ENCODE data around the gene SPHKAP.
"Not testable (repeated sequence)": the region's sequence is repeated elsewhere in the genome, so short reads cannot be mapped to it uniquely, and the experiment has no call there.

Gene SPHKAP

GRCh38 chr2:228023619-228024018, 157.9 kb downstream of the SPHKAP start:
- no peak for DNase-seq

GRCh38 chr2:228018311-228018710, 163.2 kb downstream of the SPHKAP start:
- no peak for DNase-seq

DNA sequence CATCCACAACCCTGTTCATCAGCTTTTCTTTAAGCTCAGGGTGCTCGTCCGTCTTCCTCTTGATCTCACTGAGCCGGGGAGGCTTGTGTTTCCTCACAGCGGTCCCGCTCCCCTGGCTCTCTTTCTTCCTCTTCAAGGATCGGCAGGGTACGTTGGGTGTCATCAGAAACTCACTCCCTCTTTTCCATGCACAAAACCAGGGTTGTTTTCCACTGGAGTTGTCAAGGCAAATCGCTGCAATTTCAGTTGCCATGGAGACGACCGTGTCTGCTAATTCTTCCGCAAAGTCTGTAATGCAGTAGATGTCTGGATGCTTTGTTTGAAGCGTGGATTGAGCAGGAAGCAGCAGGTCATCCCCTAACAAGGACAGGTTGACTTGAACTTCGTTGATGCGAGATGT, 163.7 kb downstream of the SPHKAP start:
- no peak for DNase-seq

GRCh38 chr2:228016402-228016801, 165.1 kb downstream of the SPHKAP start:
- DNase-seq, result no peak

GRCh38 chr2:228015741-228016140, 165.7 kb downstream of the SPHKAP start:
- DNase-seq, result no peak

DNA sequence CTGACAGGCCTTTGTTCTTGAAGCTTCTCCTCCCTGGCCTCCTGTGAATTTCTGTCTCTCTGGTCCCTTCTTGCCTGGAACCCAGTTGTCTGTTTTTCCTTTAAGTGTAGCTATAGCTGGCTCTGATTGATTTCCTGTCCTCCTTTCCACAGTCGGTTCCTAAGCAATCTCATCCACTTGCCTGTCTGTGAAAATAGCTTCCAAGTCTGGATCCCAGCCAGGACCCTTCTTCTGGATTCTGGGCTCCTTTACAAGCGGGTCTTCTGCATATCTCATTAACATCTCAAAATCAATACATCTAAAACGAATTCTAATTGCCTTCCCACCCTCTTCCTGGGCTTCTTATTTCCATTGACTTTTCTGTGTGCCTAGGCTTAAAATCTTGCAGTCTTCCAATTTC, 185.1 kb downstream of the SPHKAP start:
- no peak for DNase-seq

DNA sequence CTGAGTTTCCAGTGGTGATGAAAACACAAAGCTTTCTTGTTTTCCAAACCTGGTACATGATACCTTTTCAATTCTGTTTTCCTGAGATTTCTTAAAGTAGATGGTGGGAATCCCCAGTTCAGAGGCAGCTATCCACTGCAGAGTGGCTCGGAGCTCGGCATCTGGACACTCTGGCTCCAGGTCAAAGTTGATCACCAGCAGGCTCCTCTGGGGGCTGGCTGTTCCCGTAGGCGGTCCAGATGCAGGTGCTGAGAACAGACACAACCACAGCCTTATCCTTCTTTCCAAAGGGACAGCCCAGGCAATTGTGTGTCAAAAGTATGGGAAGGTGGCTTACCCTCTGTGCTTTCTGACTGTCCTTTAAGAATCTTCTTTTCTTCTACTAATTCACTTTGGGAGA, 190.6 kb downstream of the SPHKAP start:
- no peak for DNase-seq

DNA sequence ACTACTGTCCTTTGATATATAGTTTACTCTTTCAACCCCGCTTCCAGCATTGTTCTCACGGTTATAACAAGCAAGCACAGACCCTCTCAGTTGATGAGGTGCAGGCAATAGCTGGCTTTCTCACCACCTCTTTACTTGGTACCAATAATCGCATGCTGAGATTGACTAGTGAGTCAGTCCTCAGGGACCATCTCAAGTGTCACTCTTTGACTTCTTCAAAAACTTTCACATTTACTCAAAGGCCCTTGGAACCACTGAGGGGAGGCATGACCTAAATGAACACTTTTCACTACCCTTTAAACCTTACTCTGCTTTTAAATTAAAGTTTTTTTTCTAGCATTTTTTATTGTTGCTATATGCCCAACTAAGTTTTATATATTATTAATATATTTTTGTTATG, 208.2 kb downstream of the SPHKAP start:
- no peak for DNase-seq

DNA sequence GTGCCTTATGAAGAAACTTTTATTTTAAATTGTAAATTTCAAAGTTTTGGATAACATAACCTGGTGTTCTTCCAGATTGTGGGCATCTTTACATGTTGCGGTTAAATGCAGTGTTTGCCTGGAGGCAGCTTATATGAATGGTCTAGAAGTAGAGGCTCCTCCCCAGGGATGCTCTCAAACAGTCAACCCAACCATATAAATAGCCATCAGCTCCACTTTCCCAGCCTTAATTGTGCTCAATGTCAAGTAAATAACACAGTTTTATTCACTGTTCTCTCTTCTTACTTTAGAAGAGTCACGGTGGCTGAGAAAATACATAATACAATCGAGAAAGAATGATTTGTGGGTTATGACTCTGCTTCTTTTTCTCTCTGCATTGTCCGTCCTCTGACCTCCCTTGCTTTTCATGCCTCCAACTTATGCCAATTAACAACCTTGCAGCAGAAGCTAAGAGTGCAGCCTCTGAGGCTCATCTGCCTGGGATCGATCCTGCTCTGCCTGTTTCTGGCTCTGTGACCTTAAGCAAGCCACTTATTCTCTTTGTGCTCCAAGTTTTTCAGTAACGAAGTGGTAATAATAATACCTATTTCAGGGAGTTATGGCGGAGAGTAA, 209.8 kb downstream of the SPHKAP start:
- no peak for DNase-seq

DNA sequence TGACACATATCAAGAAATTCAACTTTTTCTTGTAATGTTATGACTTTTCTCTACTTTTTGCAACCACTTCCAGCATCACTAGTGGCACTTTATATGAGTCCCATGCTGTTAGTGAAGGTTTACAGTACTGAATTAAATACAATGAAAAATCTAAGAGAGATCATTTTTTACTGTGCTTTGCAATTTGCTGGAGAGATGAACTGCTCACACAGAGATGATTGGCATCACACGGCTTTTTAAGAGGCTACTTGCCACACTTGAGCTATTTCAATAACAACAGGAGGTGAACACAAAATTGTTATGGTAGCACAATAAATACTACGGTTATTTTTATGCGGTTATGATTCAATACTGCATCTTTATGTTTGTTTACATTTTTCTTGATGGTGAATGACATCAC, 221.2 kb downstream of the SPHKAP start:
- DNase-seq, result no peak

DNA sequence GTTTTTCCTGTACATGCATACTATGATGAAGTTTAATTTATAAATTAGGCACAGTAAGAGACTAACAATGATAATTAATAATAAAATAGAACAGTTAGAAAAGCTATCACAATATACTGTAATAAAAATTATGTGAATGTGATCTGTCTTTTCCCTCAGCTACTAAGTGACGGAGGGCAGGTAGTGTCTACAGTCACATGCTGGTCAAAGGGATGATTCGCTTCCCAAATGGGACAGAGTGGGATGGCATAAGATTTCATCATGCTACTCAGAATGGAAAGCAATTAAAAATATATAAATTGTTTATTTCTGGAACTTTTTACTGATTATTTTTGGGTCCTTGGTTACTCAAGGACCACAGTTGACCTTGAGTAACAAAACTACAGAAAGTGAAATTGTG, 238.5 kb downstream of the SPHKAP start:
- no peak for DNase-seq

DNA sequence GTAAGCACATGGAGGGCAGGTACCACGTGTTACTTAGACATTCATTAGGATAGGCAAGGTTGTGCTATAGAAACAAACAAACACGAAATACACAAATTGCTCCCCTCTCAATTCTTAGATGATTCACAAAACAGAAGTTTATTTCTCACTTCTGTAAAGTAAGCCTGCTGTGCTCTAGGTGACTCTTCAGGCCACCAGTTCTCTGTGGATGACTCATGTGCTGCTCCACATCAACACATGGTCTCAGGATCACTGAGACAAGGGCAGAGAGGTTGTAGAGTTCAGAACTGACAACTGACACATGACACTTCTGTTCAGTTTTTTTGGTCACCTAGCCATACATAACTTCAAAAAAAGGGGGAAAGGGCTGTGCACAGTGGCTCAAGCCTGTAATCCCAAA, 239.5 kb downstream of the SPHKAP start:
- DNase-seq, result peak; percentile 2

DNA sequence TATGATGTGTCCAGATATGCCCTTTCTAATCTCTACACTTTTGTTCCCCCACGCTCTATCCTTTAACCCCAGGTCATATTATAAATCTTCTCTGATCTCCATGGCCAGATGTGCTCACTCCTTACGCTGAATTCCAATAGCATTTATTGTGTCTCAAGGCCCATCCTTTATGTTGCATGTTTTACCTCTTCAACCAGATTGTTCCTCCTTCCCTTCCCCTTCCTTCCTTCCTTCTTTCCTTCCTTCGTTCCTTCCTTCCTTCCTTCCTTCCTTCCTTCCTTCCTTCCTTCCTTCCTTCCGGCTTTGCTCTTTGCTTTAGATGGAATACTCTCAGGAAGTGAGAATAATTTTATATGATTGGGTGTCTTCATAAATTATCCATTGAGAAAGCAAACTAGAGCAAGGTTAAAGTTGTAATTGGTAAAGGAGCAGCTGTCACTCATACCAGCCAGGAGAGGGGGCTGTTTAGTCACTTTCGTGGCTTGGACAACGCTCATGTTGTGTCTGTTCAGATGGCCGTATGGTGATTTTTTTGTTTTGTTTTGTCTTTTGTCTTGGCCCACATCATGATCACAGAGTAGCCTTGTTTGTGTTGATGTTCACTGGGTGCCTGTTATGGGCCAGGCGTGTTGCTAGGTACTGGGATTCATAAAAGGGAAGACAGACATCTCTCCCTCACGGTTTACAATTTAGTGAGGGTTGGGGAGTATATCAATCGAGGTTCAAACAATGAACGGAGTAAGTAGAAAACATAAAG, 242.0 kb downstream of the SPHKAP start:
- DNase-seq, result no peak

GRCh38 chr2:227936249-227936648, 245.2 kb downstream of the SPHKAP start:
- DNase-seq, result not testable (repeated sequence)

DNA sequence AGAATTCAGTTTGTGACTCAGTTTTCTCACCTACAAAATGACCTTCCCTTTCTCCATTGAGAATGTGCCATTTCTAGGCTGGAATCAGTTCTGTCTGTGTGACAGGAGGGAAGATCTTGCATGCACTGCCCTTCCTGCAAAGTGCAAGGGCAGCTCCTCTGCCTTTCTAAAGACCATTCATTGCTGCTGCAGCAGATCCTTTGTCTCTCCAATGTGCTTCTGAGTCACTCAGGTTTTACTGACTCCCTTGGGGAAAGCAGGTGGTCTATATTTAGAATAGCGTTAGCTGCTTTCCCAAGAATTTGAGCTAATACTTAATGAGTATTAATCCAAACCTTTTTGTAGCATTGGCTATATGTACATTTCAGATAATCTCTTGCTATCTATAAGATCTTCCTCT, 247.6 kb downstream of the SPHKAP start:
- DNase-seq, result no peak

GRCh38 chr2:227932403-227932802, 249.1 kb downstream of the SPHKAP start:
- no peak for DNase-seq

GRCh38 chr2:227932001-227932400, 249.5 kb downstream of the SPHKAP start:
- no peak for DNase-seq
